GM12891 (cell line): Measurements from ENCODE around the gene SPINK13.
"Not testable (repeated sequence)": the region's sequence is repeated elsewhere in the genome, so short reads cannot be mapped to it uniquely, and the experiment has no call there.

Experiments used
- DNase-seq: peaks from one replicate; pipeline ENCODE4 v3.0.0; 2011; ENCODE audit warnings: low spot score; ENCODE audit not compliant: insufficient read length
- FAIRE-seq: peaks from 2 replicates; lab custom pipeline; 2011; peaks lifted over from hg19 to GRCh38; lab: Jason Lieb, UNC
- PAX5 ChIP-seq: IDR thresholded peaks from 2 replicates; pipeline ENCODE4 v1.6.1; 2011; ENCODE audit warnings: low read length, moderate library complexity, mild to moderate bottlenecking; ENCODE audit not compliant: insufficient read depth, severe bottlenecking
- POLR2A ChIP-seq: IDR thresholded peaks from 2 replicates; pipeline ENCODE4 v1.6.1; 2011; ENCODE audit warnings: low read depth, low read length, control low read depth
- POLR2AphosphoS5 ChIP-seq: IDR thresholded peaks from 2 replicates; pipeline ENCODE4 v1.6.1; 2011; ENCODE audit warnings: low read depth, low read length, control low read depth
- POU2F2 ChIP-seq: IDR thresholded peaks from 2 replicates; pipeline ENCODE4 v1.6.1; 2011; ENCODE audit warnings: low read depth, mild to moderate bottlenecking, control low read depth, low read length, moderate library complexity
- SPI1 ChIP-seq: IDR thresholded peaks from 2 replicates; pipeline ENCODE4 v1.6.1; 2011; ENCODE audit warnings: low read depth, low read length, control low read depth
- TAF1 ChIP-seq: IDR thresholded peaks from 2 replicates; pipeline ENCODE4 v1.6.1; 2011; ENCODE audit warnings: low read depth, low read length, control low read depth

The SPINK13 gene

GRCh38 chr5:148259288-148259687 lies 9.3 kb upstream of the SPINK13 start:
- DNase-seq (no peak), FAIRE-seq (no peak)
- no peak for TF ChIP-seq PAX5
- TF ChIP-seq TAF1: no peak
- no peak for TF ChIP-seq SPI1

- DNase-seq (no peak), FAIRE-seq (no peak)
- TF ChIP-seq TAF1 (no peak), POU2F2 (no peak), POLR2AphosphoS5 (no peak), POLR2A (no peak)
Measured at GRCh38 chr5:148261221-148261620, 7.4 kb upstream of the SPINK13 start.

DNA sequence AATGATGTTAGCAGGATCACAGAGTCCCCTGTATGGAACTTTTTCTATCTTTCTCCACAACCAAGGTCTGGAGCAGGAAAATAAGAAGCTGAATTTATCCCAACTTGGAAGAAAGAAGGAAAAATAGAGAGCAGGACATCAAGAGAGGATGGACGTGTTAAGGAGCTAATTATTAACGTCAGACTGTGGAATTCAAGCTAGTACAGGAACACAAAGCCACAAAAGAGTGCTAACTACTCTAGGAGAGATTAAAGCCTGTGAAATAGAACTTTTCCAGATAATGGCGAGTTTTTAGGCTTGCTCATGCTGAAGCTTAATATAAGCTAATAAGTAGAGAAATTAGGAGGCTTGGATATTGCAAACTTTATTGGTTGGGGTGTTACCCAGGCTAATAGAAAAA lies 632 bp upstream of the SPINK13 start:
- DNase-seq (no peak), FAIRE-seq (no peak)
- no peak for TF ChIP-seq PAX5
- no peak for TF ChIP-seq SPI1
- no peak for TF ChIP-seq POLR2A
- TF ChIP-seq POU2F2: no peak
- no peak for TF ChIP-seq TAF1
- no peak for TF ChIP-seq POLR2AphosphoS5

- not testable (repeated sequence) for FAIRE-seq
Measured at GRCh38 chr5:148275129-148275528, 6.5 kb downstream of the SPINK13 start.

GRCh38 chr5:148280893-148281292 lies 12.3 kb downstream of the SPINK13 start:
- not testable (repeated sequence) for DNase-seq, FAIRE-seq

More at GRCh38 chr5:148275129-148275528, 6.5 kb downstream of the SPINK13 start:
- DNase-seq: not testable (repeated sequence)

DNA sequence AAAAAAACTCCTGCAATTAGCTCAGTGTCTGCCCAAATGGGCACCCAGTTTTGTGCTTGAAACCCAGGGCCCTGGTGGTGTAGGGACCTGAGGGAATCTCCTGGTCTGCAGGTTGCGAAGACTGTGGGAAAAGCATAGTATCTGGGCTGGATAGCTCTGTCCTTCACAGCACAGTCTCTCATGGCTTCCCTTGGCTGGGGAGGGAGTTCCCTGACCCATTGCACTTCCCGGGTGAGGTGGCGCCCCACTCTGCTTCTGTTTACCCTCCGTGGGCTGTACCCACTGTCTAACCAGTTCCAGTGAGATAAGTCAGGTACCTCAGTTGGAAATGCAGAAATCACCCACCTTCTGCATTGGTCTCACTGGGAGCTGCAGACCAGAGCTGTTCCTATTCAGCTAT lies 12.7 kb downstream of the SPINK13 start:
- not testable (repeated sequence) for FAIRE-seq, DNase-seq

GRCh38 chr5:148290271-148291195 lies 21.9 kb downstream of the SPINK13 start:
- DNase-seq (no peak), FAIRE-seq (no peak)
- TF ChIP-seq POU2F2 (no peak), PAX5 (no peak), SPI1 (no peak), TAF1 (no peak), POLR2AphosphoS5 (no peak), POLR2A (no peak)

GRCh38 chr5:148297731-148298130 lies 29.1 kb downstream of the SPINK13 start:
- FAIRE-seq (no peak), DNase-seq (no peak)
- TF ChIP-seq SPI1 (no peak), POU2F2 (no peak), POLR2AphosphoS5 (no peak), PAX5 (no peak), POLR2A (no peak), TAF1 (no peak)

GRCh38 chr5:148306446-148306845 lies 37.9 kb downstream of the SPINK13 start:
- DNase-seq: no peak

GRCh38 chr5:148309019-148309418 lies 40.4 kb downstream of the SPINK13 start:
- TF ChIP-seq POU2F2 (no peak), SPI1 (no peak), POLR2AphosphoS5 (no peak), POLR2A (no peak), PAX5 (no peak), TAF1 (no peak)
- no peak for DNase-seq
- no peak for FAIRE-seq

More at GRCh38 chr5:148306446-148306845, 37.9 kb downstream of the SPINK13 start:
- no peak for FAIRE-seq
- TF ChIP-seq POLR2AphosphoS5: no peak
- TF ChIP-seq PAX5: no peak
- TF ChIP-seq POLR2A: no peak
- TF ChIP-seq SPI1: no peak
- no peak for TF ChIP-seq POU2F2
- no peak for TF ChIP-seq TAF1

GRCh38 chr5:148309746-148310145 lies 41.2 kb downstream of the SPINK13 start:
- TF ChIP-seq POLR2AphosphoS5 (no peak), POLR2A (no peak), POU2F2 (no peak), PAX5 (no peak), SPI1 (no peak), TAF1 (no peak)
- FAIRE-seq: no peak
- DNase-seq: no peak
